ENCODE measurements around the gene PRSS38. TPM values are rescaled to one million over a fixed set of nuclear protein-coding genes. Genes with fewer than 3 reads are reported as not detected.

The PRSS38 gene
- total and polyA plus RNA-seq, 2 donors (not counting 3 experiments of a cell fraction or from before 2014, with no cell fraction given), result not detected

DNA sequence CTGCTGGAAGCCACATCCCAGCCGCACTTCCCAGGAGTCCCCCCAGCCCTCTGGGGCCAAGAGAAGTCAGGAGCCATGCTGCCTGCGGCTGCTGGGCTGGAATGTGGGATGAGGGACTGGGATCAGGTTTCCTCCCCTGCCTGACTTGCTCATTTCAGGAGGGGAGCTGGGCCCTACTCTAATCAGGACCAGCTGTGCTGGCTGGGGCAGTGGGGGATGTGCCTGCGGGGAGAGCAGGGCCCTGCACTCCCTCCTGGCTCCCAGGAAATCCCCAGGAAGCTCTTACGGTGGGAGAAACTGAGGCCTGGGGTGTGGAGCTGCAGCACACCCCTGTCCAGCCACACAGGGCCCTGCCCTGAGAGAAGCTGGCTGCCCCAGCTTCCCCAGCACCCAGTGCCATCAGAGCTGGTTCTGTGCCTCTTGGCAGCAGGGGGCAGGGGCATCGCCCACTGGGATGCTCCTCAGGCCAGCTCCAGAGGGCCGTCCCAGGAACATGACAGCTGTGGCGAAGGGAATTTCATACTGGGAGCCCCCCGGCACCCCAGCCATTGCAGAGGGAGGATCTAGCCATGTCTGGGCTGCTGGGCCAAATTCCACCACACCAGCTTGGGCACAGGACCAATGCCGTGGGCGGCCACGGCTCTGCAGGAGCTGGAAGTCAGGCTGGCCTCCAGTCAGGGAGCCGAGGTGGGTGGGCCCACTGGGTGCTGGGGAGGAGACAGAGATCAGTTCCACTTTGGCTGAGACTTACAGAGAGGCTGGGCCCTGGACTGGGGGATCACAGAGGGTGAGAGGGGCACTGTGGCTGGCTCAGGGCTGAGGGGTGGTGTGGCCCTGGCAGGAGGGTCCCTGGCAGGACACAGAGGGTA lies 21.3 kb upstream of the PRSS38 start:
- H2AFZ ChIP-seq (ENCODE audit: low read depth, low read length), result no peak overlapping the region
- no peak overlapping the region for H3K4me3 ChIP-seq (replicated peaks in 1 of 3; ENCODE audit: insufficient read depth in 1 of 3, low read depth in 1 of 3, low read length in 3 of 3)
- CTCF ChIA-PET, result interaction anchor here (1.1 kb wide), 1 partner anchor 159 kb away, joined by 4 read pairs; no protein-coding TSS in a partner anchor
- H3K9me1 ChIP-seq (replicated peaks; ENCODE audit: control insufficient read depth, extremely low read depth, insufficient read depth, low read length), result no peaks in the 10 kb centered on the region
- POLR2A ChIA-PET, result no interaction called here
- no TSS peak for BruUV-seq (replicated peaks)
- no peak overlapping the region for H3K27ac ChIP-seq (ENCODE audit: insufficient read depth, low read depth, low read length)
- H3K27me3 ChIP-seq (ENCODE audit: control insufficient read depth in 2 of 2, insufficient read depth in 2 of 2, low read length in 2 of 2), result no peaks in the 10 kb centered on the region
- FAIRE-seq (no peak), DNase-seq (ENCODE audit: low read depth, low spot score) (no peak)
- dilution Hi-C loops (cut with MboI; ENCODE audit: extremely low pct_ligation_motif_present, low sequenced_read_pairs) (no loop called here), intact Hi-C loops (cut with micrococcal nuclease) (no loop called here)
- no peaks in the 10 kb centered on the region for H4K20me1 ChIP-seq (replicated peaks; ENCODE audit: control insufficient read depth, extremely low read depth, insufficient read depth, low read length)
- no peaks in the 10 kb centered on the region for H3K79me2 ChIP-seq (ENCODE audit: control insufficient read depth, insufficient read depth, low read length)
- H3K9ac ChIP-seq (replicated peaks; ENCODE audit: extremely low read depth, insufficient read depth, low read length), result no peak overlapping the region
- H3K4me1 ChIP-seq (ENCODE audit: control insufficient read depth, extremely low read depth, insufficient read depth, low read length), result no peaks in the 10 kb centered on the region
- H3K9me3 ChIP-seq (replicated peaks; ENCODE audit: control insufficient read depth, insufficient read depth, low read length), result no peaks in the 10 kb centered on the region
- no peak for TF ChIP-seq EZH2 (IDR thresholded peaks at IDR 0.05; ENCODE audit: borderline replicate concordance, low read depth, low read length, severe bottlenecking)
- no peaks in the 10 kb centered on the region for H3K36me3 ChIP-seq (ENCODE audit: control insufficient read depth in 2 of 2, extremely low read depth in 1 of 2, insufficient read depth in 2 of 2, low read length in 2 of 2)
- no peak overlapping the region for H3K4me2 ChIP-seq (ENCODE audit: insufficient read depth, low read length)

DNA sequence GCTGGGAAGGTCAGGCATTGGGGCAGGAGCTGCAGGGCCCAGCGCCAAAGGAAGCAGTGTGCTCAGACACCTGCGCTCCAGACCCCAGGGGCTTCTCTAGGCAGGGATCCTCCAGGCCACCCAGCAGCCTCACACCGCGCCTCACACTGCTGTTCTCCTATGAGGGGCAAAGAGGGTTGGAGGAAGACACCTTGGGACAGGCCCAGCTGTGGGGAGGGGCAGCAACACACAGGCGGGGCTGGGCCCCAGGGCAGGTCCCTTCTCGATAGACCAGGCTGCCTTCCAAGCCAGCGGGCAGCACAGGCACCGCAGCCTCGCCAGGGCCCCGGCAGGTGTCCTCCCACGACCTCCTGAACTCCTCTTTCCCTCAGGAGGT lies 20.7 kb upstream of the PRSS38 start:
- H3K9ac ChIP-seq (replicated peaks; ENCODE audit: extremely low read depth, insufficient read depth, low read length), result no peak overlapping the region
- H3K79me2 ChIP-seq (ENCODE audit: control insufficient read depth, insufficient read depth, low read length), result no peaks in the 10 kb centered on the region
- POLR2A ChIA-PET, result no interaction called here

More for the DNA sequence above, 20.7 kb upstream of the PRSS38 start:
- dilution Hi-C loops (cut with MboI; ENCODE audit: extremely low pct_ligation_motif_present, low sequenced_read_pairs) (no loop called here), intact Hi-C loops (cut with micrococcal nuclease) (no loop called here)
- no peak overlapping the region for H3K4me2 ChIP-seq (ENCODE audit: insufficient read depth, low read length)
- no peak overlapping the region for H2AFZ ChIP-seq (ENCODE audit: low read depth, low read length)
- no peak overlapping the region for H3K4me3 ChIP-seq (replicated peaks in 1 of 3; ENCODE audit: insufficient read depth in 1 of 3, low read depth in 1 of 3, low read length in 3 of 3)
- TF ChIP-seq GATA2 (IDR thresholded peaks at IDR 0.05; ENCODE audit: insufficient read depth, insufficient read length, low read depth, low read length) (no peak), JUN (IDR thresholded peaks at IDR 0.05; ENCODE audit: borderline replicate concordance, insufficient read depth, insufficient read length, low read depth) (no peak), EZH2 (IDR thresholded peaks at IDR 0.05; ENCODE audit: borderline replicate concordance, low read depth, low read length, severe bottlenecking) (no peak), FOS (IDR thresholded peaks at IDR 0.05; ENCODE audit: borderline replicate concordance, insufficient read depth, low read length) (no peak), MYC (IDR thresholded peaks at IDR 0.05; ENCODE audit: low read depth, low read length) (no peak), POLR2AphosphoS5 (IDR thresholded peaks at IDR 0.05; ENCODE audit: insufficient read depth, low read depth, low read length) (no peak), POLR2A (IDR thresholded peaks at IDR 0.05; ENCODE audit: low read depth, low read length) (no peak)
- TF ChIP-seq, protein P1, sequence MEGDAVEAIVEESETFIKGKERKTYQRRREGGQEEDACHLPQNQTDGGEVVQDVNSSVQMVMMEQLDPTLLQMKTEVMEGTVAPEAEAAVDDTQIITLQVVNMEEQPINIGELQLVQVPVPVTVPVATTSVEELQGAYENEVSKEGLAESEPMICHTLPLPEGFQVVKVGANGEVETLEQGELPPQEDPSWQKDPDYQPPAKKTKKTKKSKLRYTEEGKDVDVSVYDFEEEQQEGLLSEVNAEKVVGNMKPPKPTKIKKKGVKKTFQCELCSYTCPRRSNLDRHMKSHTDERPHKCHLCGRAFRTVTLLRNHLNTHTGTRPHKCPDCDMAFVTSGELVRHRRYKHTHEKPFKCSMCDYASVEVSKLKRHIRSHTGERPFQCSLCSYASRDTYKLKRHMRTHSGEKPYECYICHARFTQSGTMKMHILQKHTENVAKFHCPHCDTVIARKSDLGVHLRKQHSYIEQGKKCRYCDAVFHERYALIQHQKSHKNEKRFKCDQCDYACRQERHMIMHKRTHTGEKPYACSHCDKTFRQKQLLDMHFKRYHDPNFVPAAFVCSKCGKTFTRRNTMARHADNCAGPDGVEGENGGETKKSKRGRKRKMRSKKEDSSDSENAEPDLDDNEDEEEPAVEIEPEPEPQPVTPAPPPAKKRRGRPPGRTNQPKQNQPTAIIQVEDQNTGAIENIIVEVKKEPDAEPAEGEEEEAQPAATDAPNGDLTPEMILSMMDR (IDR thresholded peaks at IDR 0.05; ENCODE audit: extremely low read depth in 1 of 2, insufficient read depth in 1 of 2, low read depth in 1 of 2, low read length in 2 of 2), result no peak
- TF ChIP-seq, protein P2, sequence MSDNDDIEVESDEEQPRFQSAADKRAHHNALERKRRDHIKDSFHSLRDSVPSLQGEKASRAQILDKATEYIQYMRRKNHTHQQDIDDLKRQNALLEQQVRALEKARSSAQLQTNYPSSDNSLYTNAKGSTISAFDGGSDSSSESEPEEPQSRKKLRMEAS (IDR thresholded peaks at IDR 0.05; ENCODE audit: insufficient read depth, insufficient read length), result no peak
- no peaks in the 10 kb centered on the region for H3K4me1 ChIP-seq (ENCODE audit: control insufficient read depth, extremely low read depth, insufficient read depth, low read length)
- no peaks in the 10 kb centered on the region for H4K20me1 ChIP-seq (replicated peaks; ENCODE audit: control insufficient read depth, extremely low read depth, insufficient read depth, low read length)
- no peak overlapping the region for H3K27ac ChIP-seq (ENCODE audit: insufficient read depth, low read depth, low read length)
- no peaks in the 10 kb centered on the region for H3K36me3 ChIP-seq (ENCODE audit: control insufficient read depth in 2 of 2, extremely low read depth in 1 of 2, insufficient read depth in 2 of 2, low read length in 2 of 2)
- CTCF ChIA-PET, result interaction anchor here (0.9 to 1.1 kb wide), 2 partner anchors 17 to 159 kb away, joined by 3 to 4 read pairs; no protein-coding TSS in a partner anchor
- FAIRE-seq (no peak), DNase-seq (ENCODE audit: low read depth, low spot score) (no peak)
- BruUV-seq (replicated peaks), result no TSS peak
- H3K9me3 ChIP-seq (replicated peaks; ENCODE audit: control insufficient read depth, insufficient read depth, low read length), result no peaks in the 10 kb centered on the region
- H3K27me3 ChIP-seq (ENCODE audit: control insufficient read depth in 2 of 2, insufficient read depth in 2 of 2, low read length in 2 of 2), result no peaks in the 10 kb centered on the region
- no peaks in the 10 kb centered on the region for H3K9me1 ChIP-seq (replicated peaks; ENCODE audit: control insufficient read depth, extremely low read depth, insufficient read depth, low read length)
